ENCODE measurements around the gene INSM1. TPM values are rescaled to one million over a fixed set of nuclear protein-coding genes. Genes with fewer than 3 reads are reported as not detected.
A peak's percentile ranks its signal among the peaks of the same experiment; 100 is the strongest.

INSM1 gene
- total RNA-seq, 6 experiments from 2014 or later, result not detected

DNA sequence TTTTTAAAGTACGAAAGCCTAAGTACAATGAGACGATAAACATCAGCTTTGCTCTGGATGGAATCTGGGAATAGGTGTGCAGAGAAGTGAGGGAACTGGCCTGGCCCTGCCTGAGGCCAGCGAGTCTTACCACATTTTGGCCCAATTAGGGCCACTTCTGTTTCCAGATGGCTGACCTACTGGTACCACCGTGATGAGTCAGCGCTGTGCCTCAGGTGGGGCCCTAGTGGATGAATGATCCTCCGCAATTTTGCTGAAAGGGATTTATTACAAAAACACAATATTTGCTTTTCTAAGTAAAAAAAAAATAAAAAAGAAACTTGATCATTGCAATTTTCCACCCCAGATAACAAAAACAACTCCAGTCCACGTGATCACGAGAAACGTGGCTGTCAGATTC is 22.5 kb downstream of the INSM1 start:
- no peak for DNase-seq
- Mint-ChIP-seq H3K27ac (no peak overlapping the region), H3K4me3 (no peak overlapping the region), H3K36me3 (ENCODE audit: low read depth) (no peaks in the 10 kb centered on the region), H3K4me1 (ENCODE audit: low read depth) (peaks cover 18% of the 10 kb centered on the region), H3K27me3 (ENCODE audit: insufficient read depth) (peaks cover 2% of the 10 kb centered on the region; the same call in 1 of the 2 replicates), H3K9me3 (no peaks in the 10 kb centered on the region)
- TF ChIP-seq CTCF (IDR thresholded peaks at IDR 0.05), result no peak

- no peak for DNase-seq
- H3K4me3 Mint-ChIP-seq, result no peak overlapping the region
- no peak for TF ChIP-seq CTCF (IDR thresholded peaks at IDR 0.05)
- H3K4me1 Mint-ChIP-seq (ENCODE audit: low read depth), result peaks cover 18% of the 10 kb centered on the region
- no peak overlapping the region for H3K27ac Mint-ChIP-seq
- H3K36me3 Mint-ChIP-seq (ENCODE audit: low read depth), result no peaks in the 10 kb centered on the region
- H3K9me3 Mint-ChIP-seq, result no peaks in the 10 kb centered on the region
- H3K27me3 Mint-ChIP-seq (ENCODE audit: insufficient read depth), result peaks cover 2% of the 10 kb centered on the region; the same call in 1 of the 2 replicates
Observed at GRCh38 chr20:20391115-20391514, 23.2 kb downstream of the INSM1 start.

GRCh38 chr20:20391766-20392165 is 23.9 kb downstream of the INSM1 start:
- TF ChIP-seq CTCF (IDR thresholded peaks at IDR 0.05), result no peak
- no peak overlapping the region for H3K27ac Mint-ChIP-seq

GRCh38 chr20:20393207-20394120 is 25.6 kb downstream of the INSM1 start:
- DNase-seq, result peak; percentile 27
- Mint-ChIP-seq H3K4me3 (peak overlapping the region; percentile 50), H3K27ac (peak overlapping the region; percentile 89), H3K27me3 (ENCODE audit: insufficient read depth) (peaks cover 4% of the 10 kb centered on the region; the same call in 1 of the 2 replicates), H3K9me3 (no peaks in the 10 kb centered on the region), H3K36me3 (ENCODE audit: low read depth) (no peaks in the 10 kb centered on the region), H3K4me1 (ENCODE audit: low read depth) (peaks cover 18% of the 10 kb centered on the region)
- no peak for TF ChIP-seq CTCF (IDR thresholded peaks at IDR 0.05)

More at GRCh38 chr20:20391766-20392165, 23.9 kb downstream of the INSM1 start:
- Mint-ChIP-seq H3K9me3 (no peaks in the 10 kb centered on the region), H3K27me3 (ENCODE audit: insufficient read depth) (peaks cover 4% of the 10 kb centered on the region; the same call in 1 of the 2 replicates), H3K4me3 (no peak overlapping the region), H3K36me3 (ENCODE audit: low read depth) (no peaks in the 10 kb centered on the region), H3K4me1 (ENCODE audit: low read depth) (peaks cover 18% of the 10 kb centered on the region)
- DNase-seq, result no peak

GRCh38 chr20:20395087-20395486 is 27.2 kb downstream of the INSM1 start:
- TF ChIP-seq CTCF (IDR thresholded peaks at IDR 0.05), result no peak
- no peak overlapping the region for H3K27ac Mint-ChIP-seq
- H3K36me3 Mint-ChIP-seq (ENCODE audit: low read depth), result no peaks in the 10 kb centered on the region
- no peak for DNase-seq
- H3K4me3 Mint-ChIP-seq, result no peak overlapping the region
- peaks cover 2% of the 10 kb centered on the region; the same call in 1 of the 2 replicates for H3K27me3 Mint-ChIP-seq (ENCODE audit: insufficient read depth)
- peaks cover 18% of the 10 kb centered on the region for H3K4me1 Mint-ChIP-seq (ENCODE audit: low read depth)
- H3K9me3 Mint-ChIP-seq, result no peaks in the 10 kb centered on the region

Measured in HFFc6 (cell line).